Measurements from ENCODE around the gene CEP55. TPM values are rescaled to one million over a fixed set of nuclear protein-coding genes. Genes with fewer than 3 reads are reported as not detected.

Gene CEP55
- polyA plus RNA-seq, 1 donor (not counting 4 experiments of a cell fraction or from before 2014, with no cell fraction given) = 25.4 TPM

DNA sequence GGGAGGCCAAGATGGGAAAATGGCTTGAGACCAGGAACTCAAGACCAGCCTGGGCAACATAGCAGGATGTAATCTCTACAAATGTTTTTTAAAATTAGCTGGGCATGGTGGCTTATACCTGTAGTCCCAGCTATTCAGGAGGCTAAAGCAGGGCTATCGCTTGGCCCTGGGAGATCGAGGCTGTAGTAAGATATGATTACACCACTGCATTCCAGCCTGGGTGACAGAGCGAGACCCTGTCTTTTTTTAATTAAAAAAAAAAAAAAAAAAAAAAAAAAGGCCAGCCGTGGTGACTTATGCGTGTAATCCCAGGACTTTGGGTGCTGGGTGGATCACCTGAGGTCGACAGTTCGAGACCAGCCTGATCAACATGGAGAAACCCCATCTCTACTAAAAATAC is 41.7 kb upstream of the CEP55 start:
- Histone ChIP-seq H3K79me2 (ENCODE audit: control insufficient read depth, insufficient read depth, low read length) (peaks cover 60% of the 10 kb centered on the region), H3K27ac (ENCODE audit: control insufficient read depth, insufficient read depth, low read length) (no peak overlapping the region), H3K9me1 (ENCODE audit: control insufficient read depth, extremely low read depth, insufficient read depth, low read length) (no peaks in the 10 kb centered on the region), H3K9me3 (ENCODE audit: control insufficient read depth, low read depth, low read length) (no peaks in the 10 kb centered on the region), H3K9ac (ENCODE audit: control insufficient read depth, extremely low read depth, insufficient read depth, low read length) (no peak overlapping the region), H3K4me2 (ENCODE audit: control insufficient read depth, extremely low read depth, insufficient read depth, low read depth, low read length) (no peak overlapping the region), H3K4me1 (ENCODE audit: control insufficient read depth, extremely low read depth, insufficient read depth, low read length) (peaks cover 18% of the 10 kb centered on the region), H3K36me3 (ENCODE audit: control insufficient read depth in 2 of 2, extremely low read depth in 1 of 2, insufficient read depth in 2 of 2, low read length in 2 of 2) (peaks cover 27 to 45% of the 10 kb centered on the region in 2 experiments), H2AFZ (ENCODE audit: control insufficient read depth, low read length) (no peak overlapping the region), H4K20me1 (ENCODE audit: control insufficient read depth, extremely low read depth, insufficient read depth, low read length) (no peaks in the 10 kb centered on the region), H3K4me3 (ENCODE audit: control insufficient read depth in 2 of 3, extremely low read depth in 1 of 3, insufficient read depth in 2 of 3, low read depth in 1 of 3, low read length in 3 of 3) (no peak overlapping the region), H3K27me3 (ENCODE audit: control insufficient read depth, extremely low read depth, insufficient read depth, low read length) (no peaks in the 10 kb centered on the region)
- no peak for FAIRE-seq
- TF ChIP-seq, protein P1, sequence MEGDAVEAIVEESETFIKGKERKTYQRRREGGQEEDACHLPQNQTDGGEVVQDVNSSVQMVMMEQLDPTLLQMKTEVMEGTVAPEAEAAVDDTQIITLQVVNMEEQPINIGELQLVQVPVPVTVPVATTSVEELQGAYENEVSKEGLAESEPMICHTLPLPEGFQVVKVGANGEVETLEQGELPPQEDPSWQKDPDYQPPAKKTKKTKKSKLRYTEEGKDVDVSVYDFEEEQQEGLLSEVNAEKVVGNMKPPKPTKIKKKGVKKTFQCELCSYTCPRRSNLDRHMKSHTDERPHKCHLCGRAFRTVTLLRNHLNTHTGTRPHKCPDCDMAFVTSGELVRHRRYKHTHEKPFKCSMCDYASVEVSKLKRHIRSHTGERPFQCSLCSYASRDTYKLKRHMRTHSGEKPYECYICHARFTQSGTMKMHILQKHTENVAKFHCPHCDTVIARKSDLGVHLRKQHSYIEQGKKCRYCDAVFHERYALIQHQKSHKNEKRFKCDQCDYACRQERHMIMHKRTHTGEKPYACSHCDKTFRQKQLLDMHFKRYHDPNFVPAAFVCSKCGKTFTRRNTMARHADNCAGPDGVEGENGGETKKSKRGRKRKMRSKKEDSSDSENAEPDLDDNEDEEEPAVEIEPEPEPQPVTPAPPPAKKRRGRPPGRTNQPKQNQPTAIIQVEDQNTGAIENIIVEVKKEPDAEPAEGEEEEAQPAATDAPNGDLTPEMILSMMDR (optimal IDR thresholded peaks at IDR 0.05 in 1 of 3, IDR thresholded peaks at IDR 0.05 in 1 of 3, conservative IDR thresholded peaks at IDR 0.05 in 1 of 3; ENCODE audit: extremely low read depth in 1 of 3, insufficient read depth in 2 of 3, low read length in 3 of 3) = no peak
- no peak for TF ChIP-seq EZH2 (IDR thresholded peaks at IDR 0.05; ENCODE audit: low read length)
- dilution Hi-C loops (cut with MboI; ENCODE audit: extremely low pct_ligation_motif_present, low sequenced_read_pairs) = no loop called here
- no peak for DNase-seq (ENCODE audit: low read depth, low spot score)

GRCh38 chr10:93456480-93456879 is 39.9 kb upstream of the CEP55 start:
- Histone ChIP-seq H3K27ac (ENCODE audit: control insufficient read depth, insufficient read depth, low read length) (no peak overlapping the region), H3K4me3 (ENCODE audit: control insufficient read depth in 2 of 3, extremely low read depth in 1 of 3, insufficient read depth in 2 of 3, low read depth in 1 of 3, low read length in 3 of 3) (no peak overlapping the region), H3K79me2 (ENCODE audit: control insufficient read depth, insufficient read depth, low read length) (peaks cover 68% of the 10 kb centered on the region), H3K9ac (ENCODE audit: control insufficient read depth, extremely low read depth, insufficient read depth, low read length) (no peak overlapping the region), H3K27me3 (ENCODE audit: control insufficient read depth, extremely low read depth, insufficient read depth, low read length) (no peaks in the 10 kb centered on the region), H3K9me3 (ENCODE audit: control insufficient read depth, low read depth, low read length) (no peaks in the 10 kb centered on the region), H3K36me3 (ENCODE audit: control insufficient read depth in 2 of 2, extremely low read depth in 1 of 2, insufficient read depth in 2 of 2, low read length in 2 of 2) (peaks cover 19 to 42% of the 10 kb centered on the region in 2 experiments), H3K4me2 (ENCODE audit: control insufficient read depth, extremely low read depth, insufficient read depth, low read depth, low read length) (no peak overlapping the region), H4K20me1 (ENCODE audit: control insufficient read depth, extremely low read depth, insufficient read depth, low read length) (no peaks in the 10 kb centered on the region), H2AFZ (ENCODE audit: control insufficient read depth, low read length) (no peak overlapping the region), H3K9me1 (ENCODE audit: control insufficient read depth, extremely low read depth, insufficient read depth, low read length) (no peaks in the 10 kb centered on the region), H3K4me1 (ENCODE audit: control insufficient read depth, extremely low read depth, insufficient read depth, low read length) (peaks cover 28% of the 10 kb centered on the region)
- DNase-seq (ENCODE audit: low read depth, low spot score) (no peak), FAIRE-seq (no peak)
- TF ChIP-seq, protein P1 (optimal IDR thresholded peaks at IDR 0.05 in 1 of 3, IDR thresholded peaks at IDR 0.05 in 1 of 3, conservative IDR thresholded peaks at IDR 0.05 in 1 of 3; ENCODE audit: extremely low read depth in 1 of 3, insufficient read depth in 2 of 3, low read length in 3 of 3) = no peak
- TF ChIP-seq EZH2 (IDR thresholded peaks at IDR 0.05; ENCODE audit: low read length) = no peak
- dilution Hi-C loops (cut with MboI; ENCODE audit: extremely low pct_ligation_motif_present, low sequenced_read_pairs) = no loop called here

Data from keratinocyte (primary cell).